SH-SY5Y (cell line): Measurements from ENCODE around the gene NECAB2.

Source experiments
- GATA2 ChIP-seq: IDR thresholded peaks from 2 replicates; pipeline ENCODE4 v1.6.1; 2011; ENCODE audit warnings: mild to moderate bottlenecking, low read depth, low read length
- GATA3 ChIP-seq: IDR thresholded peaks from 2 replicates; pipeline ENCODE4 v1.6.1; 2011; ENCODE audit warnings: low read depth, mild to moderate bottlenecking, low read length, moderate library complexity

DNA sequence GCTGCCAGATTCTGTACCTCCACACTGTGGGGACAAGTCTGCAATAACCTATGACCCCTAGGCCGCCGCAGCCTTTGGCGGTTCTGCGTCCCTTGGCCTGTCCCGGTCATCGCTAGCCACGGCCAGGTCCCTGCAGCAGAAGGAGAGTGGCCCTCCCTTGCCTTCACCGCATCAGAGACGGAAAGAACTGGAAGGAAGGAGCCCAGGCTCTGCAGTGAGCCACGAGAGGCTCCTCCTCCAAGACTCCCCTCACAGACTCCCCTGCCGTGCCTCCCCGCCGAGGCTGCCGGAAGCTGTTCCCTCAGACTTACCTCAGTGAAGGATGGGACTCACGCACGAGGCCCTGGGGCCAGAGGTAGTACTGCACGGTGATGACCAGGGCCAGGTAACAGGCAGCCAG lies 63.5 kb downstream of the NECAB2 start:
- TF ChIP-seq GATA2, result no peak
- TF ChIP-seq GATA3, result no peak
